Activated CD4-positive, alpha-beta T cell treated with anti-CD3 and anti-CD28 coated beads, Interleukin-2, amount 10 ng/mL, durations not matched to agents 24 days and 14 days (primary cell): ENCODE results near the gene GHR. TPM values are rescaled to one million over a fixed set of nuclear protein-coding genes. Genes with fewer than 3 reads are reported as not detected.

Source experiments
- DNase-seq: peaks from one replicate; pipeline ENCODE4 v3.0.0; 2022
- H3K27ac Mint-ChIP-seq: one replicate; pipeline ENCODE4 v1.8.0; 2022; ENCODE audit warnings: mild to moderate bottlenecking, mixed read lengths
- H3K27me3 Mint-ChIP-seq: one replicate; pipeline ENCODE4 v1.8.0; 2022; ENCODE audit warnings: mixed read lengths
- H3K36me3 Mint-ChIP-seq: one replicate; pipeline ENCODE4 v1.8.0; 2022; ENCODE audit warnings: low read depth, mild to moderate bottlenecking, mixed read lengths
- H3K4me1 Mint-ChIP-seq: one replicate; pipeline ENCODE4 v1.8.0; 2021; ENCODE audit warnings: mixed read lengths
- H3K4me3 Mint-ChIP-seq: one replicate; pipeline ENCODE4 v1.8.0; 2022; ENCODE audit warnings: mild to moderate bottlenecking, moderate library complexity, mixed read lengths
- H3K9me3 Mint-ChIP-seq: one replicate; pipeline ENCODE4 v1.8.0; 2021; ENCODE audit warnings: mixed read lengths
- intact Hi-C: fragments of 100-400 bp; cut with micrococcal nuclease; formaldehyde crosslinking; loops from one replicate; pipeline ENCODE4 v1.15.1; 2023
- total RNA-seq: library from RNA; stranded (reverse); gene quantifications from 2 replicates; pipeline ENCODE4 v1.2.3, GENCODE V29; 2022

Gene GHR
- total RNA-seq, 1 donor from 2014 or later = not detected

GRCh38 chr5:42422656-42423280 lies 471 bp upstream of the GHR start:
- Mint-ChIP-seq H3K27me3 (peaks cover 20% of the 10 kb centered on the region), H3K27ac (no peak overlapping the region), H3K4me1 (no peaks in the 10 kb centered on the region), H3K4me3 (no peak overlapping the region), H3K36me3 (no peaks in the 10 kb centered on the region), H3K9me3 (no peaks in the 10 kb centered on the region)
- no peak for DNase-seq
- intact Hi-C loops = loop anchor here (5.0 to 10.0 kb wide), 2 partner anchors 342 to 465 kb away; no protein-coding TSS in a partner anchor

GRCh38 chr5:42426016-42426415 lies 2.8 kb downstream of the GHR start:
- no peaks in the 10 kb centered on the region for H3K4me1 Mint-ChIP-seq
- H3K9me3 Mint-ChIP-seq = no peaks in the 10 kb centered on the region
- H3K36me3 Mint-ChIP-seq = no peaks in the 10 kb centered on the region
- H3K27ac Mint-ChIP-seq = no peak overlapping the region
- peak; percentile 29 for DNase-seq
- H3K27me3 Mint-ChIP-seq = peaks cover 20% of the 10 kb centered on the region
- intact Hi-C loops = loop anchor here (10.0 kb wide), 1 partner anchor 339 kb away; no protein-coding TSS in a partner anchor
- H3K4me3 Mint-ChIP-seq = no peak overlapping the region

- no peak overlapping the region for H3K4me3 Mint-ChIP-seq
- no peak overlapping the region for H3K27ac Mint-ChIP-seq
- DNase-seq = no peak
- no peaks in the 10 kb centered on the region for H3K36me3 Mint-ChIP-seq
- no peaks in the 10 kb centered on the region for H3K9me3 Mint-ChIP-seq
- H3K27me3 Mint-ChIP-seq = peaks cover 15% of the 10 kb centered on the region
- no peaks in the 10 kb centered on the region for H3K4me1 Mint-ChIP-seq
- intact Hi-C loops = loop anchor here (10.0 kb wide), 1 partner anchor 335 kb away; no protein-coding TSS in a partner anchor
Measured at GRCh38 chr5:42429694-42430093, 6.5 kb downstream of the GHR start.

GRCh38 chr5:42434047-42434724 lies 10.9 kb downstream of the GHR start:
- no peak overlapping the region for H3K27ac Mint-ChIP-seq
- H3K27me3 Mint-ChIP-seq = no peaks in the 10 kb centered on the region

GRCh38 chr5:42436051-42436450 lies 12.8 kb downstream of the GHR start:
- DNase-seq = no peak
- Mint-ChIP-seq H3K4me1 (no peaks in the 10 kb centered on the region), H3K9me3 (no peaks in the 10 kb centered on the region), H3K27me3 (no peaks in the 10 kb centered on the region), H3K27ac (no peak overlapping the region), H3K36me3 (no peaks in the 10 kb centered on the region), H3K4me3 (no peak overlapping the region)
- intact Hi-C loops = no loop called here

More at GRCh38 chr5:42434047-42434724, 10.9 kb downstream of the GHR start:
- intact Hi-C loops = no loop called here
- no peak for DNase-seq
- Mint-ChIP-seq H3K36me3 (no peaks in the 10 kb centered on the region), H3K4me3 (no peak overlapping the region), H3K4me1 (no peaks in the 10 kb centered on the region), H3K9me3 (no peaks in the 10 kb centered on the region)

GRCh38 chr5:42454216-42454995 lies 31.2 kb downstream of the GHR start:
- Mint-ChIP-seq H3K9me3 (no peaks in the 10 kb centered on the region), H3K36me3 (no peaks in the 10 kb centered on the region), H3K4me3 (no peak overlapping the region), H3K27me3 (no peaks in the 10 kb centered on the region), H3K27ac (no peak overlapping the region), H3K4me1 (no peaks in the 10 kb centered on the region)
- intact Hi-C loops = no loop called here
- DNase-seq = no peak

- Mint-ChIP-seq H3K27me3 (no peaks in the 10 kb centered on the region), H3K4me3 (no peak overlapping the region), H3K36me3 (no peaks in the 10 kb centered on the region), H3K9me3 (no peaks in the 10 kb centered on the region), H3K4me1 (no peaks in the 10 kb centered on the region), H3K27ac (no peak overlapping the region)
- intact Hi-C loops = no loop called here
- DNase-seq = no peak
Measured at GRCh38 chr5:42461033-42461432, 37.8 kb downstream of the GHR start.

DNA sequence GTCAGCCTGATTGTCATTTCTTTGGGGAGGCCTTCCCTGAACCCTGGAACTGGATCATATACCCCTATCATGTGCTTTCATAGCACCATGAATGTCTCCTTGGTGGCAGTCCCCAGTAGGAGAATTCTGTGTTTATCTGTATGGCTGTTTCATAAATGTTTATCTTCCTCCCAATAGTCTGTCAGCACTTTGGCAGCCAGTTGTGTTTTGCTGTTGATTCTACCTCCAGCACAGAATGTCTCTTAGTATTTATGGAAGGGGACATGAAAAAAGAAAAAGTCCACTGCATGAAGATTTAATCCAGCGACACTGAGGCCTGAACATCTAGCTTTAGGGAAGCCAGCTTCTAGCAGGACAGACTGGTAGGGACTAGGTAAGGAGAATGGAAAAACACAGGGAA lies 38.3 kb downstream of the GHR start:
- no peak overlapping the region for H3K27ac Mint-ChIP-seq
- no peaks in the 10 kb centered on the region for H3K36me3 Mint-ChIP-seq
- intact Hi-C loops = no loop called here
- H3K9me3 Mint-ChIP-seq = no peaks in the 10 kb centered on the region
- no peak overlapping the region for H3K4me3 Mint-ChIP-seq
- no peaks in the 10 kb centered on the region for H3K27me3 Mint-ChIP-seq
- no peaks in the 10 kb centered on the region for H3K4me1 Mint-ChIP-seq
- DNase-seq = no peak

DNA sequence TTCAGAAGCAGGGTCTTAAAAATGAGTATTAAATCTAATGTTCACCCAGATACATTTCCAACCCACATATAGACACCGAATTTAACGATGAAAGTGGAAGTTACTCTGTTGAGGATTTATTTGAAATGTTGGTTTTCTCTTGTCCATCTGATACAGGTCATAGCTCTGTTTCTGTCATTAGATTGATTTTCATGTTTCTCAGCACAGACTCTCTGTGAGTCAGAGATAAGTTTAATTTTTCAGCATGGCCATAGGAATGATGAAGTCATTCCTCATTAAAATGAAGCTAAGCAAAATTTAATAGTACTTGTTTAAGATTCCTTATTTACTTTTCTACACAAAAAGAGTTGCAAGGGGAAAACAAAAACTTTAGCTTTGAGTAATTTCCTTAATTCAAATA lies 38.8 kb downstream of the GHR start:
- no peak for DNase-seq
- Mint-ChIP-seq H3K4me1 (no peaks in the 10 kb centered on the region), H3K27ac (no peak overlapping the region), H3K4me3 (no peak overlapping the region), H3K36me3 (no peaks in the 10 kb centered on the region), H3K9me3 (no peaks in the 10 kb centered on the region), H3K27me3 (no peaks in the 10 kb centered on the region)
- intact Hi-C loops = no loop called here

DNA sequence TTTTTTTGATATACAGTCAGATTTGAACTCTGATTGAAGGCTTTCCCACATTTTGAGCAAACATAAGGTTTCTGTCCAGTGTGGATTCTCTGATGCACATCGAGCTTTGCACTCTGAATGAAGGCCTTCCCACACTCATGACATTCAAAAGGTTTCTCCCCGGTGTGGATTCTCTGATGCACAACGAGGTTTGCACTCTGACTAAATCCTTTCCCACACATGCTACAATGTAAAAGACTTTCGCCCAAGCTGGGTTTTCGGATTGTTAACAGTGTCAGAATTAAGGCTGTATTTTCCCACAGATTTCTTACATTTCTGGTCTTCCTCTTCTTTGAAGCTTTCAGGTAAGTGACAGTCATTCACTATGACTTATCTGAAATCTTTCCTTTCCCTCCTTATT lies 44.3 kb downstream of the GHR start:
- no peak for DNase-seq
- Mint-ChIP-seq H3K27me3 (no peaks in the 10 kb centered on the region), H3K27ac (no peak overlapping the region), H3K9me3 (no peaks in the 10 kb centered on the region), H3K4me1 (no peaks in the 10 kb centered on the region), H3K36me3 (no peaks in the 10 kb centered on the region), H3K4me3 (no peak overlapping the region)
- intact Hi-C loops = no loop called here

DNA sequence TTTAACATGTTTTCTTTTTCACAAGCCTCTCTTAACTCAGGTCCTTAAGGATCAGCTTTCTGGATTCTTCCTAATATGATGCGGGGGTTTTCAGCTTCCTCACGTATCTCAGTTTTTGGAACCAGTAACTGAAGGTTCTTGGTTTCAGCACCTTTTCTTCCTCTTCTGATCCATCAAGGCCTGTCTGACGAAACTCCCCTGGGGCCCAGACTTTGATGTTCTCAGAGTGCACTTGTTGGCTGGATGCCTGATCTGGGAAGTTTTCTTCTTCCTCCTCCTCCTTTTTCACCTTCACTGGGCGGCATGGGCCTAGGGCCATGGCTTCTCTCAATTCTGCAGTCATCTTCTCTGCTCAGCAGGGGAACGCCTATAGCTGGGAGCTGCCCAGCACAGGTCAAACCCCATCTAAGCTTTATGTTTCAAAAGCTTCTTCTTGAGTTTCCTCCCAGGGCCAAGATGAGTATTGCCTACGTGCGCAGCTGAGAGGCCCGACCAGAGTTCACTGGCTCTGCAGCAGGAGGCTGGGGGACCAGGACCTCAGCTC lies 44.8 kb downstream of the GHR start:
- Mint-ChIP-seq H3K27me3 (no peaks in the 10 kb centered on the region), H3K27ac (no peak overlapping the region), H3K4me3 (no peak overlapping the region), H3K4me1 (no peaks in the 10 kb centered on the region), H3K36me3 (no peaks in the 10 kb centered on the region), H3K9me3 (no peaks in the 10 kb centered on the region)
- no peak for DNase-seq
- intact Hi-C loops = no loop called here

DNA sequence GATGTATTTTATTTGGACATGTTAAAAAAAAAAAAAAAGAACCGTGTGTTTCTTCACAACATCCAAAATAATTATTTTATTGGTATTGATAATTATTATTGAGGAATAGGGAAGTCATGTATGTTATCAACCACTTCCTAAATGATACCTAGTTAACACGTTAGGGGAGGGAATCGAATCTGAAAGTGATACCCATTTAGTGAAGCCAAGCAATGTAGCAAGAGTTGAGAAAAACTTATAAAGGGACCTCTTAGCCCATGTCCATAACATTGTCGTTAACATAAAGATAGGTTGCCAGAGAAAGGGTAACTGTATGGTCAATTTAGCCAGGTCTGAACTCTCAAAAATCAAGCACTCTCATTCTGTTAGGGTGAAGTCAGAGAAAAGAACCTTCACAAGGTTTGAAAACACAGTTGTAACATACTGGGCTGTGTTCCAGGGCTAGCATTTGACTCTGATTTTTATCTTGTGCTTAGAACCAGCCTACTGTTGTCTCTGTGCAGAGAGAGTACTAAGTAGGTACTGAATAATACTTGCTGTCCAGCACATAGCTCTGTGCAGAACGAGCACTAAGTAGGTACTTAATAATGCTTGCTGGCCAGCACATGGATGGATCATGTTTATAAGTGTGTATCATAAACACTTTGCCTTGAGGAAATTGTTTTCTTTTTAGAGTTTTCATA lies 60.4 kb downstream of the GHR start:
- H3K4me3 Mint-ChIP-seq = no peak overlapping the region
- no peaks in the 10 kb centered on the region for H3K27me3 Mint-ChIP-seq
- H3K27ac Mint-ChIP-seq = no peak overlapping the region
- no peak for DNase-seq
- H3K36me3 Mint-ChIP-seq = no peaks in the 10 kb centered on the region
- no peaks in the 10 kb centered on the region for H3K4me1 Mint-ChIP-seq
- H3K9me3 Mint-ChIP-seq = no peaks in the 10 kb centered on the region
- intact Hi-C loops = no loop called here

GRCh38 chr5:42487077-42487476 lies 63.8 kb downstream of the GHR start:
- no peaks in the 10 kb centered on the region for H3K9me3 Mint-ChIP-seq
- H3K27me3 Mint-ChIP-seq = no peaks in the 10 kb centered on the region
- no peaks in the 10 kb centered on the region for H3K4me1 Mint-ChIP-seq
- no peak overlapping the region for H3K4me3 Mint-ChIP-seq
- no peak overlapping the region for H3K27ac Mint-ChIP-seq
- DNase-seq = no peak
- intact Hi-C loops = no loop called here
- no peaks in the 10 kb centered on the region for H3K36me3 Mint-ChIP-seq
